Measurements from ENCODE around the gene ALG12. TPM values are rescaled to one million over a fixed set of nuclear protein-coding genes. Genes with fewer than 3 reads are reported as not detected.

The ALG12 gene
- total and polyA plus RNA-seq, 2 of the 8 experiments (the other 6 are each of a cell fraction or from before 2014, with no cell fraction given), result 13.4 to 22.5 TPM

DNA sequence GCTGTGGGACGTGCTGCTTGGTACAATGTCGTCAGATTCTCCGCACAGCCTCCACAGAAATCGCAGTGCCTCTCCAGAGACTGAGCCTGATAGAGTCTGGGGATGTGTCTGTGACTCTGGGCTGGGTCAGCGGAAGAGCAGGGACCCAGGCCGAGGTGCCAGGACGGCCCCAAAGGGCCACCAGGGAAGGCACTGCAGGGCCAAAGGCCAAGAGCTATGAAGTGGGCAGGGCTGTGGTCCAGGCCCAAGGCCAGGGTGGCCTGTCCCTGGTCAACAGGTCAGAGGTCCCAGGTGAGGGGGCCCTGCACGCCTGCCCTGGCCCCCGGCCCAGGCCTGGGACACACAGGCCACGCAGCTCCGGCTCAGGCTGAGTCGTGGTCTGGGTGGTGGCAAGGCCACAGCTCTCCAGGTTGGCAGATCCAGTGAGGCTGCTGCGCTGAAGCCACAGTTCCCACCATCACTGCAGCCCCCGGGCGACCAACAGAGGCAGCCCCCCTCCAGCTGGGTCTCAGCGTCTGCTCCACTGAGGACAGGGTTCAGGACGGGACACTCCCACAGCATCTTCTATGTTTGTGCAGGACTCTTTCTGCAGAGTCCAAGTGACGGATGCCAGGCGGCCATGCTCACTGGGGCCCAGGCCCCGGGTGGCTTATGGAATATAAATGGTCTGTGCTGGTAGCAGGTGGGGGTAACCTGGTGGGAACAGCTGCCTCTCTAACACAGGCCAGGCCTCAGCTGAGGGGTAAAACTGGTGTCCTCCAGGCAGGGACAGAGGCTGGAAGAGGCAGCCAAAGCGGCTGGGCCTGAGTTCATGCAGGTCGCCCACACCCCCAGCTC lies 37.6 kb upstream of the ALG12 start (continued):
- TF ChIP-seq CHD1 (IDR thresholded peaks at IDR 0.05; ENCODE audit: low read depth, low read length) (no peak), CEBPB (IDR thresholded peaks at IDR 0.05; ENCODE audit: low read depth, low read length) (no peak), RAD21 (IDR thresholded peaks at IDR 0.05 in 1 of 2, conservative IDR thresholded peaks at IDR 0.05 in 1 of 2; ENCODE audit: low read depth in 2 of 2, low read length in 2 of 2) (no peak), POLR2AphosphoS5 (IDR thresholded peaks at IDR 0.05; ENCODE audit: low read depth, low read length) (no peak), RNF2 (IDR thresholded peaks at IDR 0.05; ENCODE audit: borderline replicate concordance, low read depth, low read length, missing control alignments, poor library complexity, severe bottlenecking) (no peak), KDM5A (IDR thresholded peaks at IDR 0.05; ENCODE audit: low read length) (no peak), TAF1 (IDR thresholded peaks at IDR 0.05; ENCODE audit: low read depth, low read length) (no peak)
- TF ChIP-seq, protein P1, sequence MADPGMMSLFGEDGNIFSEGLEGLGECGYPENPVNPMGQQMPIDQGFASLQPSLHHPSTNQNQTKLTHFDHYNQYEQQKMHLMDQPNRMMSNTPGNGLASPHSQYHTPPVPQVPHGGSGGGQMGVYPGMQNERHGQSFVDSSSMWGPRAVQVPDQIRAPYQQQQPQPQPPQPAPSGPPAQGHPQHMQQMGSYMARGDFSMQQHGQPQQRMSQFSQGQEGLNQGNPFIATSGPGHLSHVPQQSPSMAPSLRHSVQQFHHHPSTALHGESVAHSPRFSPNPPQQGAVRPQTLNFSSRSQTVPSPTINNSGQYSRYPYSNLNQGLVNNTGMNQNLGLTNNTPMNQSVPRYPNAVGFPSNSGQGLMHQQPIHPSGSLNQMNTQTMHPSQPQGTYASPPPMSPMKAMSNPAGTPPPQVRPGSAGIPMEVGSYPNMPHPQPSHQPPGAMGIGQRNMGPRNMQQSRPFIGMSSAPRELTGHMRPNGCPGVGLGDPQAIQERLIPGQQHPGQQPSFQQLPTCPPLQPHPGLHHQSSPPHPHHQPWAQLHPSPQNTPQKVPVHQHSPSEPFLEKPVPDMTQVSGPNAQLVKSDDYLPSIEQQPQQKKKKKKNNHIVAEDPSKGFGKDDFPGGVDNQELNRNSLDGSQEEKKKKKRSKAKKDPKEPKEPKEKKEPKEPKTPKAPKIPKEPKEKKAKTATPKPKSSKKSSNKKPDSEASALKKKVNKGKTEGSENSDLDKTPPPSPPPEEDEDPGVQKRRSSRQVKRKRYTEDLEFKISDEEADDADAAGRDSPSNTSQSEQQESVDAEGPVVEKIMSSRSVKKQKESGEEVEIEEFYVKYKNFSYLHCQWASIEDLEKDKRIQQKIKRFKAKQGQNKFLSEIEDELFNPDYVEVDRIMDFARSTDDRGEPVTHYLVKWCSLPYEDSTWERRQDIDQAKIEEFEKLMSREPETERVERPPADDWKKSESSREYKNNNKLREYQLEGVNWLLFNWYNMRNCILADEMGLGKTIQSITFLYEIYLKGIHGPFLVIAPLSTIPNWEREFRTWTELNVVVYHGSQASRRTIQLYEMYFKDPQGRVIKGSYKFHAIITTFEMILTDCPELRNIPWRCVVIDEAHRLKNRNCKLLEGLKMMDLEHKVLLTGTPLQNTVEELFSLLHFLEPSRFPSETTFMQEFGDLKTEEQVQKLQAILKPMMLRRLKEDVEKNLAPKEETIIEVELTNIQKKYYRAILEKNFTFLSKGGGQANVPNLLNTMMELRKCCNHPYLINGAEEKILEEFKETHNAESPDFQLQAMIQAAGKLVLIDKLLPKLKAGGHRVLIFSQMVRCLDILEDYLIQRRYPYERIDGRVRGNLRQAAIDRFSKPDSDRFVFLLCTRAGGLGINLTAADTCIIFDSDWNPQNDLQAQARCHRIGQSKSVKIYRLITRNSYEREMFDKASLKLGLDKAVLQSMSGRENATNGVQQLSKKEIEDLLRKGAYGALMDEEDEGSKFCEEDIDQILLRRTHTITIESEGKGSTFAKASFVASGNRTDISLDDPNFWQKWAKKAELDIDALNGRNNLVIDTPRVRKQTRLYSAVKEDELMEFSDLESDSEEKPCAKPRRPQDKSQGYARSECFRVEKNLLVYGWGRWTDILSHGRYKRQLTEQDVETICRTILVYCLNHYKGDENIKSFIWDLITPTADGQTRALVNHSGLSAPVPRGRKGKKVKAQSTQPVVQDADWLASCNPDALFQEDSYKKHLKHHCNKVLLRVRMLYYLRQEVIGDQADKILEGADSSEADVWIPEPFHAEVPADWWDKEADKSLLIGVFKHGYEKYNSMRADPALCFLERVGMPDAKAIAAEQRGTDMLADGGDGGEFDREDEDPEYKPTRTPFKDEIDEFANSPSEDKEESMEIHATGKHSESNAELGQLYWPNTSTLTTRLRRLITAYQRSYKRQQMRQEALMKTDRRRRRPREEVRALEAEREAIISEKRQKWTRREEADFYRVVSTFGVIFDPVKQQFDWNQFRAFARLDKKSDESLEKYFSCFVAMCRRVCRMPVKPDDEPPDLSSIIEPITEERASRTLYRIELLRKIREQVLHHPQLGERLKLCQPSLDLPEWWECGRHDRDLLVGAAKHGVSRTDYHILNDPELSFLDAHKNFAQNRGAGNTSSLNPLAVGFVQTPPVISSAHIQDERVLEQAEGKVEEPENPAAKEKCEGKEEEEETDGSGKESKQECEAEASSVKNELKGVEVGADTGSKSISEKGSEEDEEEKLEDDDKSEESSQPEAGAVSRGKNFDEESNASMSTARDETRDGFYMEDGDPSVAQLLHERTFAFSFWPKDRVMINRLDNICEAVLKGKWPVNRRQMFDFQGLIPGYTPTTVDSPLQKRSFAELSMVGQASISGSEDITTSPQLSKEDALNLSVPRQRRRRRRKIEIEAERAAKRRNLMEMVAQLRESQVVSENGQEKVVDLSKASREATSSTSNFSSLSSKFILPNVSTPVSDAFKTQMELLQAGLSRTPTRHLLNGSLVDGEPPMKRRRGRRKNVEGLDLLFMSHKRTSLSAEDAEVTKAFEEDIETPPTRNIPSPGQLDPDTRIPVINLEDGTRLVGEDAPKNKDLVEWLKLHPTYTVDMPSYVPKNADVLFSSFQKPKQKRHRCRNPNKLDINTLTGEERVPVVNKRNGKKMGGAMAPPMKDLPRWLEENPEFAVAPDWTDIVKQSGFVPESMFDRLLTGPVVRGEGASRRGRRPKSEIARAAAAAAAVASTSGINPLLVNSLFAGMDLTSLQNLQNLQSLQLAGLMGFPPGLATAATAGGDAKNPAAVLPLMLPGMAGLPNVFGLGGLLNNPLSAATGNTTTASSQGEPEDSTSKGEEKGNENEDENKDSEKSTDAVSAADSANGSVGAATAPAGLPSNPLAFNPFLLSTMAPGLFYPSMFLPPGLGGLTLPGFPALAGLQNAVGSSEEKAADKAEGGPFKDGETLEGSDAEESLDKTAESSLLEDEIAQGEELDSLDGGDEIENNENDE (IDR thresholded peaks at IDR 0.05; ENCODE audit: insufficient replicate concordance, low read length), result no peak

All from H1 (cell line).